Chondrocyte (in vitro differentiated cells): ENCODE measurements around the gene GMPPA. TPM values are rescaled to one million over a fixed set of nuclear protein-coding genes. Genes with fewer than 3 reads are reported as not detected.

Source experiments
- DNase-seq: peaks from one replicate; pipeline ENCODE4 v3.0.0; 2021; ENCODE audit warnings: mixed read lengths, low spot score
- H3K27ac Mint-ChIP-seq: one replicate; pipeline ENCODE4 v1.8.0; 2021; ENCODE audit warnings: mild to moderate bottlenecking, moderate library complexity, mixed read lengths; ENCODE audit not compliant: unreplicated experiment
- H3K27me3 Mint-ChIP-seq: 2 replicates; pipeline ENCODE4 v1.8.0; 2021; ENCODE audit warnings: low read depth, mixed read lengths
- H3K36me3 Mint-ChIP-seq: 2 replicates; pipeline ENCODE4 v1.8.0; 2021; ENCODE audit warnings: low read depth, mixed read lengths
- H3K4me1 Mint-ChIP-seq: 2 replicates; pipeline ENCODE4 v1.8.0; 2021; ENCODE audit warnings: low read depth, mild to moderate bottlenecking, mixed read lengths
- H3K4me3 Mint-ChIP-seq: one replicate; pipeline ENCODE4 v1.8.0; 2021; ENCODE audit warnings: mild to moderate bottlenecking, moderate library complexity, mixed read lengths; ENCODE audit not compliant: unreplicated experiment
- H3K9me3 Mint-ChIP-seq: 2 replicates; pipeline ENCODE4 v1.8.0; 2021; ENCODE audit warnings: low read depth, mixed read lengths
- CTCF ChIP-seq: fragments of 200-600 bp; sonication (generic); IDR thresholded peaks from 2 replicates; pipeline ENCODE4 v1.5.0; 2021; ENCODE audit warnings: antibody characterized with exemption, mild to moderate bottlenecking, moderate library complexity
- total RNA-seq: library from RNA; stranded (reverse); gene quantifications from 3 replicates; pipeline ENCODE4 v1.2.1, GENCODE V29; 2021

The GMPPA gene
- total RNA-seq, 1 donor from 2014 or later: 60.9 TPM

GRCh38 chr2:219519526-219519916, 20.8 kb downstream of the GMPPA start:
- Mint-ChIP-seq H3K9me3 (no peaks in the 10 kb centered on the region), H3K4me3 (no peak overlapping the region)

GRCh38 chr2:219520079-219520478, 21.4 kb downstream of the GMPPA start:
- Mint-ChIP-seq H3K4me3 (no peak overlapping the region), H3K27me3 (peaks cover 29% of the 10 kb centered on the region), H3K36me3 (no peaks in the 10 kb centered on the region), H3K4me1 (peaks cover 23% of the 10 kb centered on the region), H3K27ac (no peak overlapping the region), H3K9me3 (no peaks in the 10 kb centered on the region)
- TF ChIP-seq CTCF: no peak
- no peak for DNase-seq

More at GRCh38 chr2:219519526-219519916, 20.8 kb downstream of the GMPPA start:
- Mint-ChIP-seq H3K4me1 (peaks cover 23% of the 10 kb centered on the region), H3K36me3 (no peaks in the 10 kb centered on the region), H3K27ac (no peak overlapping the region), H3K27me3 (peaks cover 31% of the 10 kb centered on the region)
- no peak for TF ChIP-seq CTCF
- DNase-seq: no peak

- Mint-ChIP-seq H3K4me1 (peaks cover 23% of the 10 kb centered on the region), H3K27me3 (peaks cover 21% of the 10 kb centered on the region), H3K36me3 (no peaks in the 10 kb centered on the region), H3K27ac (peak overlapping the region; percentile 6), H3K4me3 (peak overlapping the region; percentile 31), H3K9me3 (no peaks in the 10 kb centered on the region)
- TF ChIP-seq CTCF: peak; percentile 89
- no peak for DNase-seq
Measured at GRCh38 chr2:219521066-219521880, 22.6 kb downstream of the GMPPA start.

DNA sequence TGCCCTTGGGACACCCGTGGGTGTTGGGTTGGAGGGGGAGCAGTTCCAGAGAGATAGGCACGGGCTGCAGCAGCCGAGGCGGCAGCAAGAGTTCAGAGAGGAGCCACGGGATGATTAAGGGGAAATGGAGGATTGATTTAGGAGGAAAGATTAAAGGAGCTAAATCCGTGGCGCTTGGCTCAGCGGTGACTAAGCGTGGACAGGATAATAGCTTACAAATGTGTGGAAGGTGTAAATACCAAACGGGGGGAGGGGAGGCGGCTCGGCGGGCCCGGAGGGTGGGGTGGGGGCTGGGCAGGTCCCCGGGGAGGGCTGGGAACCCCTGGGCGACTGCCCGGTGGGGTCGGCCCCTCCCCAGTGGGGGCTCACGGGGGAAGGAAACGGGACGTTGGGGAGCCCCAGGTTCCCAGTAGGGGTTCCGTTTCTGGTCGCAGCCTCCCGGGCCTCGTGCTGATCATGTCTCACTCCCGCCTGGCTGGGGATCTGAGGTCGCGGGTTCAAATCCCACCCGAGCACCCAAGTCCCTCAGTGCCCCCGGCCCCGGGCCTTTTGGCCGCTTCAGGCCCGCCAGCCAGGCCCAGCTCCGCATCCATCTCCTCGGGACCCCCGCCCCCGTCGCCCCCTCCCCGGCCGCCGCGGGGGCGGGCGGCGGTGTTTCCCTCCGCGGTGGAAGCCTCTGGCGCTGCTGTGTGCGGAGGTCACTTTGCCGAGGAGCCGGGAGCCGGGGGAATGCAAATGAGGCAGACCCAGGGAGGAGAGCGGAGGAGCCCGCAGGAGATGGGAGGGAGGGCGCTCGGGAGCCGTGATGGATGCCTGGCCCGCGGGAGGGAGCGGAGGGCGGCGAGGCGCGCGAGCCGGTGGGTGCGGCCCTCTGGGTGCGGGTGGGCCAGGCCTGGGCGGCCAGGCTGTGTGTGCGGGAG, 23.7 kb downstream of the GMPPA start:
- peak overlapping the region; percentile 52 for H3K4me3 Mint-ChIP-seq
- H3K4me1 Mint-ChIP-seq: peaks cover 22% of the 10 kb centered on the region
- no peaks in the 10 kb centered on the region for H3K9me3 Mint-ChIP-seq
- TF ChIP-seq CTCF: no peak
- no peaks in the 10 kb centered on the region for H3K36me3 Mint-ChIP-seq
- no peak for DNase-seq
- peak overlapping the region; percentile 63 for H3K27ac Mint-ChIP-seq
- peaks cover 21% of the 10 kb centered on the region for H3K27me3 Mint-ChIP-seq

DNA sequence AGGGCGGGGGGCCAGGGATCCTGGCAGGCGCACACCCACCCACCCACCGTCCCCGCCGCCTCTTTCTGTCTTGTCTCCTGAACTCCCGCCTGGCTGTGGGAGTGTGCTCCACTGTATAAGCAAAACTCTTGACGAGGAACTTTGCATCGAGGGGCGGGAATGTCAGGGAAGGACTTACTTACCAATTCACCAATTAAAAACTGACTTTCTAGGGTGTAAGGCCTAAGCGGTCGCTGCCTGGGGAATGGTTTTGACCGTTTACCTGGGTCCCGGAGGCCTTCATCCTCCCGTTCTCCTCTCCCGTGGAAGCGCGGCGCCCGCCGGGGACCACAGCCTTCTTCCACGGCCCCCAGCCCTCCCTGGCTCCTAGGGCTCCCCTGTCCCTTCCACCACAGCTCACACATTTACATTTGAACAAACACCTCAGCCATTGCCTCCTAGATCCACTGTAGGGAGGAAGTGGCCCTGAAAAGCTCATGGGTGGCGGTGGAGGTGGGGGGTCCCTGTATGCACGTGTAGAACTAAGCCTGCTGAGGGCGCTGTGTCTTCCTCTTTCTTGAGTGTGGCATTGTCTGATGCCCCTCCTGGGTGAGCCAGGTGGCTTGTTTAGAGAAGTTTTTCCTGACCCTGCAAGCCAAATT, 24.5 kb downstream of the GMPPA start:
- Mint-ChIP-seq H3K4me3 (no peak overlapping the region), H3K27me3 (peaks cover 21% of the 10 kb centered on the region)
- TF ChIP-seq CTCF: peak; percentile 0

More for the DNA sequence above, 24.5 kb downstream of the GMPPA start:
- no peak for DNase-seq
- no peaks in the 10 kb centered on the region for H3K9me3 Mint-ChIP-seq
- H3K4me1 Mint-ChIP-seq: peaks cover 15% of the 10 kb centered on the region
- no peak overlapping the region for H3K27ac Mint-ChIP-seq
- no peaks in the 10 kb centered on the region for H3K36me3 Mint-ChIP-seq
